ENCODE results near the gene POLR2E. TPM values are rescaled to one million over a fixed set of nuclear protein-coding genes. Genes with fewer than 3 reads are reported as not detected.

POLR2E gene
- total RNA-seq, 1 donor from 2014 or later: 155 TPM

- TF ChIP-seq CTCF (IDR thresholded peaks at IDR 0.05): no peak
- no peak for DNase-seq
- H3K4me3 ChIP-seq: no peak overlapping the region
Measured at GRCh38 chr19:1070931-1071791, 24.0 kb downstream of the POLR2E start.

GRCh38 chr19:1070576-1070930, 24.6 kb downstream of the POLR2E start:
- no peak for TF ChIP-seq CTCF (IDR thresholded peaks at IDR 0.05)
- no peaks in the 10 kb centered on the region for H3K27me3 ChIP-seq

More at GRCh38 chr19:1070931-1071791, 24.0 kb downstream of the POLR2E start:
- Histone ChIP-seq H3K27me3 (no peaks in the 10 kb centered on the region), H3K4me1 (peaks cover 61% of the 10 kb centered on the region), H3K27ac (no peak overlapping the region), H3K36me3 (no peaks in the 10 kb centered on the region), H3K9me3 (no peaks in the 10 kb centered on the region)
- ATAC-seq: no peak
- intact Hi-C loops (cut with DNase I): no loop called here

GRCh38 chr19:1069009-1069779, 26.0 kb downstream of the POLR2E start:
- DNase-seq (peak; percentile 92), ATAC-seq (peak; percentile 66)
- no peaks in the 10 kb centered on the region for H3K36me3 ChIP-seq
- intact Hi-C loops (cut with DNase I): no loop called here
- no peak for TF ChIP-seq CTCF (IDR thresholded peaks at IDR 0.05)
- no peaks in the 10 kb centered on the region for H3K27me3 ChIP-seq
- peak overlapping the region; percentile 62 for H3K4me3 ChIP-seq
- peaks cover 60% of the 10 kb centered on the region for H3K4me1 ChIP-seq
- H3K9me3 ChIP-seq: no peaks in the 10 kb centered on the region
- peak overlapping the region; percentile 78 for H3K27ac ChIP-seq

More at GRCh38 chr19:1070576-1070930, 24.6 kb downstream of the POLR2E start:
- no peaks in the 10 kb centered on the region for H3K36me3 ChIP-seq
- ATAC-seq (no peak), DNase-seq (no peak)
- H3K9me3 ChIP-seq: no peaks in the 10 kb centered on the region
- intact Hi-C loops (cut with DNase I): no loop called here
- peaks cover 60% of the 10 kb centered on the region for H3K4me1 ChIP-seq
- no peak overlapping the region for H3K4me3 ChIP-seq
- no peak overlapping the region for H3K27ac ChIP-seq

GRCh38 chr19:1068009-1069001, 26.9 kb downstream of the POLR2E start:
- intact Hi-C loops (cut with DNase I): no loop called here
- Histone ChIP-seq H3K4me3 (peak overlapping the region; percentile 62), H3K36me3 (no peaks in the 10 kb centered on the region), H3K9me3 (no peaks in the 10 kb centered on the region), H3K27me3 (no peaks in the 10 kb centered on the region), H3K27ac (peak overlapping the region; percentile 79), H3K4me1 (peaks cover 54% of the 10 kb centered on the region)
- peak; percentile 11 for ATAC-seq
- no peak for TF ChIP-seq CTCF (IDR thresholded peaks at IDR 0.05)
- DNase-seq: no peak

- ATAC-seq: no peak
- intact Hi-C loops (cut with DNase I): no loop called here
- Histone ChIP-seq H3K9me3 (no peaks in the 10 kb centered on the region), H3K4me3 (peak overlapping the region; percentile 62), H3K27ac (peak overlapping the region; percentile 79), H3K36me3 (no peaks in the 10 kb centered on the region), H3K4me1 (peaks cover 54% of the 10 kb centered on the region), H3K27me3 (no peaks in the 10 kb centered on the region)
- TF ChIP-seq CTCF (IDR thresholded peaks at IDR 0.05): no peak
- no peak for DNase-seq
Measured at GRCh38 chr19:1067341-1067957, 27.7 kb downstream of the POLR2E start.

Measured in upper lobe of right lung (tissue), 1 donor.